GM19372 (cell line): ENCODE data around the gene RBFOX2.
"Not testable (repeated sequence)": the region's sequence is repeated elsewhere in the genome, so short reads cannot be mapped to it uniquely, and the experiment has no call there.

Experiments
- ATAC-seq: cut with Tn5 transposase; IDR thresholded peaks from one replicate; pipeline ENCODE4 v1.9.1; 2021; ENCODE audit warnings: mild to moderate bottlenecking, low read depth, moderate library complexity; ENCODE audit not compliant: unreplicated experiment

The RBFOX2 gene

DNA sequence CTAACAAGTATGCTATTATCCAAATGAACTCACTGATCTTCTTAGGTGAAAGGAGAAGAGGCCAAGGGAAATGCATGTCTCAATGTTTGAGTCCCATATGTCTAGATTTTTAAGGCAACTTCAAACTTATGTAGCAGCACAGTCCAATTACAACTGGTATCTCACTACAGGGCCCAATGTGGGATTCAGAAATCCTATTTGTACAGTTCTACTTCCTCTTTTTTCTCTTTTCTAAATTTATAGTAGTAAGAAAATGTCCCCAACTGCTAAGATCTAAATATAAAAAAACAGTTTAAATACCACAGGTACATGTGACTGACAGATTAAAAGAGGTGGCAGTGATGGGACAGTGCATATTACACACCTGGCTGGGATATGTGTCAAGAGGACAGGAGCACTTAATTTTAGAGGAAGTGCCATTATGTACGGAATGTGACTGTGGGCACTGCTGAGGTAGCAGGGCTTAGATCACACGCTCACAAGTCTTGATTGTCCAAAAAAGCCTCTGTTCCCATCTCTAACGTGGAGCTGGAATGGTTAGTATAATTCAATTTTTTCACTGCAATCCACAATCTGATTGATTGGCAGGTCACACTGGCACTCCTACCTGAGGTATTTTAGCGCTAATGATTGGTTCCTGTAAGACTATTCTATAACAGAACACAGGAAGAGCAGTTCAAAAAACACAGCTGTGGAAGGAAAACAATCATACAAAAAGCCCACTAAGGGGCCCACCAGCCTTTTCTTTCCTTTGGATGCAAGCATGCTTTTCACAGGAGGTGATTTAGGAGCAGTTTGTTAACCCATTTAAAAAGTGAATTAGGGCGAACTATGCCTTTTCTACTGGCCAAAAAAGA, 276.4 kb downstream of the RBFOX2 start:
- no peak for ATAC-seq

DNA sequence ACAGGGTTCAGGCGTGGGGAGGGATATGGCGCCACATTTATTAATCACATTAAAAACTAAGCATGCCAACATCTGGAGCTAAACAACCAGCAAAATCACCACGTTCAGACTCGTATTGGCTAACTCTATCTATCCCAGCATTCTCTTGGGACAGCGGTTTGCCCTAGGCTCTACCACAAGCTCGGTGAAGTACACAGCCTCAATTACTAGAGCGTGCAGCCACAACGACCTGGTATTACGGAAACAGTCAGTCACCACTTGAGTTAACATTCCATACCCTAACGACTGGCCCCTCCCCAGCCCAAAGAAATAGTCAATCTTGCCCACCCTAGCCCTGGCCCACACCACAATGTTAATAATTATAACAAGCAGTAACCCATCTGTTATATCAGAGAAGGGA, 278.8 kb downstream of the RBFOX2 start:
- peak; percentile 72 for ATAC-seq

DNA sequence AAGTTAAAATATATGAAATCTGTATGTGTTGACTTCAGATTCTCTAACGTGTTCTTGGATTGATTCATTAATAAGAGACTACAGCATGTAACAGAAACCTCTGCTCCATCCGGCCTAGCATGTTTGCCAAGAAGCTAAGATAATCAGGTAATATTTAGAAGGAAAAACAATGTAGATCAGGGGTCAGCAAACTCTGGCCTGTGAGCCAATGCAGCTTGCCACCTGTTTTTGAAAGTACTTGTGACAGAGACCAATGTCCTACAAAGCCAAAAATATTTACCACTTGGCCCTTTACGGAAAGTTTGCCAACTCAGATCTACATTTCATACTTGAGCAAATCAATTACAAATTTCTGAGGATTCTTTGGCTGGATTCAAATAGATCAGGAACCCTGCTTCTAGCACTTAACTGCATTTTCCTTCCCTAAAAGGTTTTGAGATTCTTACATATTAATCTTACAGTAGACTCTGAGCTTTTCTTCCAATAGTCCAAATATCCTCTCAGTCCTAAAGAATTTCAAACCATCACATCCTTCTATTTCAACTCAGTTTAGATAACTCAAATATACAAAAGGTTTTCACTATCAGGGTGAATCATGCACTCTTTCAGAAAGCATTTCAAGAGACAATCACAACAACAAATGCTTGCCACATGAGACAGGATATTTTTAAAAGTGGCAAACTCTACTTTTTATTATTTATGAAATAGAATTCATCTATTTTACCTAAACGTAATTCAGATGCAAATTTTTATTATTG, 281.5 kb downstream of the RBFOX2 start:
- no peak for ATAC-seq

DNA sequence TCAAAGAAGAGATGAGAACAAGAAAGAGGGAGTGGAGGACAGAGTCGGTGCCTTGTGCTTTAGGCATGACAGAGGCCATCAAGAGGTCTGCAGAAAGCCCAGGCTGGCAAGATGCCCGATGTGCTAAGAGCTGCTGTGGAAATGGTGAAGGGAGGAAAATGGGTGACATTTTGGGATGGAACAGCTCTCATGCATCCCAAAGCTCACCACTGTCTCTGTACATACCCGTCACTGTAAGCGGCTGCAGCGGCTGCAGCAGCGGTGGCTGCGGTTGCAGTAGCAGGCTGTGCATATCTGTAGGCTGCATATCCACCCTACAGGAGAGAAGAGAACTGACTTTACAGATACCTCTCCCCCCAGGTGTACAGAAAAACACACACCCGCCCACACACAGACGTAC, 282.4 kb downstream of the RBFOX2 start:
- ATAC-seq, result no peak

DNA sequence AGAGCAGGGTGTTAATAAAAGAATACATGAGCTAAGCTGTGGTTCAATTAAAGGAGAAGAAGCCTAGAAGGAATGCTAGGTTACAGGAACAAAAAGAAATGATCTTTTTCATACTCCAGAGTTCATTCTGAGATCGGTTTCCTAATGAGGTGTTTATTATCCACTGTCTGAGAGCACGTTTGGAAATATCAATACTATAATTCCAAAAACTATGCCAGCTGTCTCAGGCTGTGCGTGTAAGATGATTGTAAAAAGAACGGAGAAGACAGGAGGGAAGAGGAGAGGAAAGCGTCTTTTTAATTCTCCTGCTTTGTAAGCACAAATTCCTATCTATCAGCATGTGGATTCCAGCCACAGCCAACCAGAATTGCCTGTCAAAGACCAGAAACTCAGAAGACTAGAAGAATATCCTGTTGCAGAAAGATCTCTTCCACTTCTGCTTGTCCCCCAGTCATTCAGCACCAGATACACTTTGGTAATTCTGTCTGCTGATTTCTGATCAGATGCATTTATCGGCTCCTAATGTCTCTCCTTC, 285.2 kb downstream of the RBFOX2 start:
- ATAC-seq, result no peak

DNA sequence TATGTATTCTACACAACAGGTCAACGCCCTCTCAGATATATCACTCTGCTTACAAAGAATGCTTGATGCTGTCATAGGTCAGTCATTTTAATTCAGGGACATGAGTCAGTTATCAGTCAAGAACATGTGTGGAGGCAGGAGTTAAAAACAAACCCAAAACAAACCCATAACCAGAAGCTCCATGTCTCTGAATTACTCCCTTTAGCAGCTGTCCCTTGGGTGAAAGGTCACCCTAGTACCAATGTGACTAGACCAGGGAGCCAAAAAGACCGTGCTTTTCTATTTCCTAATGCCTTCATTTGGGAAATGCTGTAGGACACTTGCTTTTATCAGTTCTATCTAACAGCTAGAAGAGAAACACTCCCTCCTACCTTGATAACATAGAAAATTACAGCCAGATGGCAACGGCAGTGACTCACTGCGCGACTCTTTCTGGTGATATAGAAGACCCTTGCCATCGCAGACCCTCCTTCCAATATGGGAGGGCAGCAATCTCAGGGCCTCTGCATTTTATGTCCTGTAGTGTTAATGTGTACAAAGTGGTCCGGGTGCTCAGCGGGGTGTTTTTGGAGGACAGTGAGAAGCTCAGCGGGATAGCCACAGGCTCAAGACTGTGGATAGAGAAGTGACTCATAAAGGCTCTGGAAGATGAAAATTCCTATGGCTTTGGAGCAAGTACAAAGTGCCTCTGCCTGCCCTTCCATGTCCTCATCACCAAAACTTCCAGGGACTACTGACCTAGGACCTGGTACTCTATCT, 286.1 kb downstream of the RBFOX2 start:
- ATAC-seq, result no peak

DNA sequence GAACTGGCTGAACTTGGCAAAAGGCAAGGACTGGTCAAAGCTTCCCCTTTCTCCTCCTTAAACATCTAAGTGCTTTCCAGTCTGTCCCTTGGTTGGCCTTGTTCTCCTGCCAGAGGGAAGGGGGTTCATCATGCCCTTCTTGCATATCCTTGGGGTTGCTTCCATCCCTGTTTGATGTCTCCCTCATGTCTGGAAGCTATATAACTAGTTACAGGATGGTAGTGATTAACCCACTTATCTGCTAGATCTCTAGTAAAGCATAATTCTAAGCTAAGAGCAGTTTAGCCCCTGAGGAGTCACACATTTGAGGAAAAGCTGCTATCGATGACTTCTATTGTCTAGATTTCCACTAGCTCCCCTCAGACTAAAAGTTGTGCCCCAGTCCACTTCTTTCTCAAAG, 288.0 kb downstream of the RBFOX2 start:
- ATAC-seq, result no peak

DNA sequence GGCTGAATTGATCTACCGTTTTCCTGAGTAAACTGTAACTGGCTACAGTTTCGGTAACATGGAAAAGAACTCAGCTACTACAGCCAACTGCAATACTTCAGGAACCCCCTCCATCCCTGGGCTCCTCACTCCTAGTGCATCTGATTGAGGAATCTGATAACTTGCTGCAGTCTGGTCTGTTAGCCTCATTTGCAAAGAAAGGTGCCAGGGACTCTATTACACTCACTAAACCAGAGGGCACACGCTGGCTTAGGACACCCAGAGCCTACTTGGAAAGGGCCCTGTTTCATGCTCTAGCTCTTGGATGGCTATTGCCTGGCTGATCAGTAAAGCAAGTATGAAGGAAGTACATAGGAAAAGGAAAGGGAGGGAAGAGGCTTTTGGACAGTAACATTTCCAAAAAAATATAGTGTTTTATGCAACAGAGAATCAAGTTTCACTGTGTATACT, 288.7 kb downstream of the RBFOX2 start:
- no peak for ATAC-seq

DNA sequence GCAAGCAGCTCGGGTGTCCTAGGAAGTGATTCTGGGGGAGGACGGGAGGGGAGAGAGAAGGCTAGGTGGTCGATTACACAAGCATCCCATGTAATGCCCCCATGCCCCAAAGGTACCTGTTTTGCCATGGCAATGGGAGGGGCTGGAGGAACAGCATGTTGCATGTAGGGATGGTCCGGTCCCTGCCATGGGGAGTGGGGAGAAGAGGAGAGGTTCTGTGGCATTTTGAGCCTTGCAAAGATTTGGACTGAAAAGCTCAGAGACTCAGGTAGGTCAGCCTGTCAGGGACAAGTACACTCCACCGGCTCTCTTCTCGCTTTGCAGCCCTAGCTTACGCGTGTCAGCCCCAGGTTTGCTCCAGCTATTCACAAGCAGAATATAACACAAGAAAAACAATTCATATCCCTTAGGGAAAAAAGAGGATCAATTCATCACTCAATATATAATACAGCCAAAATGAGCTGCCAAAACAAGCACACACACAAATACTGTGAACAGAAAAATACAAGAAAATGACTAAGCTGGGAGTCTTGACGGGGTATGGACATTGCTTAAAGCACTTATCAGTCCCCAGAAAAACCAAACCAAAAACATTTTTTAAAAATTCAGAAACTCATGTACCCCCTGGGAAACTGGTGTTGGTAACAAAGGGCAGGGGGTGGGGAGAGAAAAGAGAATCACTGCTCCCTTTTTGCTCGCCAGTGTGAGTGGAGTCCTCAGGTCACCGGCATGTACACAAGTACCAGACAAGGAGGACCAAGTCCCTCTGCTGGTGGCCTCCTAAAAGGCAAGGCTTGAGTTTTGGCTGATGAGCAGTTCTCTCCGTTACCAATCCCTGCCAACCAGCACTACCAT, 289.3 kb downstream of the RBFOX2 start:
- no peak for ATAC-seq

DNA sequence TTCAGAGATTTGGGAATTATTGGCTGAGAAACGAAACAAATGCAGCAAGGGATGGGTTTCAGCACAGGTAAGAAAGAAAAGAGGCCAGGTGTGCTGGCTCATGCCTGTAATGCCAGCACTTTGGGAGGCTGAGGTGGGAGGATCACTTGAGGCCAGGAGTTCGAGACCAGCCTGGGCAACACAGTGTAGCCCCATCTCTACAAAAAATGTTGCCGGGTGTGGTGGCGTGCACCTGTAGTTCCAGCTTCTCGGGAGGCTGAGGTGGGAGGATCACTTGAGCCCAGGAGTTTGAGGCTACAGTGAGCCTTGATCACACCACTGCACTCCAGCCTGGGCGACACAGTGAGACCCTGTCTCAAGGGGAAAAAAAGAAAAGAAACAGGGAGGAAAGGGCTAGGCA, 290.7 kb downstream of the RBFOX2 start:
- ATAC-seq, result not testable (repeated sequence)

DNA sequence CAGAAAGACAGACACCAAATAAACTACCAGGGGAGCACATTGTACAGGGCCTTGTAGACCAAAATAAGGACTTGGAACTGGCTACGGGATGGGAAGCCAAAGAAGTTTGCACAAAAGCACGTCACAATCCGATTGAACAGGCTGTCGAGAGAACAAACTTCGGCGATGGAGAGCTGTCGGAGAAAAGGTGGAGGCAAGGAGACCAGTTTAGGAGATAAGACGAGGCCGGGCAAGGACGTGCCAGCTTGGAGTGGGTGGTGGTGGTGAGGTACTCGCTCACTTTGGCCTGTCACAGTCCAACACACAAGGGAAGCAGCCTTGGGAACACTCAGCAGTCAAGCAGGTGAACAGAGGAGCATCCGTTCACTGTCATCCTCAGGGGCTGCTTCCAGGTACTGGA, 291.9 kb downstream of the RBFOX2 start:
- ATAC-seq, result no peak

DNA sequence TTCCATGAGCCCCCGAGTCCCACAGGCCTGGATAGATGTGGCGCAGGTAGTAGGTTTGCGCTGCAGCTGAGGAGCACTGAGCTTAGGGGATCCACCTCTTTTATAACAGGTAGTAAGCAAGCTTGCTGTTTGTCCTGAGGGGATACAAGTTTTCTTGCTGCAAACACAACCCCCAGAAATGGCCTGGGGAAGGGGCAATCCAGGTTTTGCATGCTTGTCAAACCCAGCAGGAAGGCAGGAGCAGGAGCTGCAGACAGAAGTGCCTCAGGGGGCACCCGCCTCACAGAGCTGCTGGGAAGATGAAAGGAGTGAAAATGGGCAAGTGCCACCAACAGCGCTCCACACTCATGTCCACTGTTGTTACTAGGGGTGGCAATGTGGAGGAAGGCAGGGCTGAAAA, 292.5 kb downstream of the RBFOX2 start:
- ATAC-seq, result no peak

DNA sequence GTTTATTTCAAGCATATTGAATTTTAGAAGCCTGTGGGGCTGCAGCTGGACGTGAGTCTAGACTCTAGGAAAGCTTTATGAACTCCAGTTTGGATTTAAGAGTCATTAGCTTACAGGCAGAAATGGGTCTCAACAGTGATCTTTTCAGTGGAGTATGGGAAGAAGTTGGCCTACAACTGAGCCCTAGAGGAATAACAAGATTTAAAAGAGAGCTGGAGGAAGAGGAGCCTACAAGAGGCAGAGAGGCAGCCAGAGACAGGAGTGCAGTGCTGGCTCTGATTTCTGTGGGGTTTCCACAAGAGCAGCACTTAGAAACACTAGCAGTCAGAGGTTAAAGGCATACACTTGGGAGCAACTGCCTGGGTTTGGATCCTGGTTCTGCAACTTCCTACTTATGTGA, 293.1 kb downstream of the RBFOX2 start:
- no peak for ATAC-seq

DNA sequence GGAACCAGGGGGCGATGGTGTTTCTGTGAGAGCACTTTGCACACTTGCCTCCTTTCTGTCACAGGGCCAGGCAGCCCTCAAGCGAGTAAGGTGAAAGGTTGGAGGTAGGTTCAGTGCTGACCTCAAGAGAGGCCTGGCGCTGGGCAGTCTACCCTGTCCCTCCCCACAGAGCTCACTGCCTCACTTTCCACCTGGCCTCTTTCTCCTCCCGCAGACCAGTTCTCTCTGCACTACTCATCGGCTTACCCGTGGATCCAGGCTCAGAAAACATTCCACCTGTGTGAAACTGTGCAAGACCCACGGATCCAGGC, 294.2 kb downstream of the RBFOX2 start:
- ATAC-seq, result no peak

DNA sequence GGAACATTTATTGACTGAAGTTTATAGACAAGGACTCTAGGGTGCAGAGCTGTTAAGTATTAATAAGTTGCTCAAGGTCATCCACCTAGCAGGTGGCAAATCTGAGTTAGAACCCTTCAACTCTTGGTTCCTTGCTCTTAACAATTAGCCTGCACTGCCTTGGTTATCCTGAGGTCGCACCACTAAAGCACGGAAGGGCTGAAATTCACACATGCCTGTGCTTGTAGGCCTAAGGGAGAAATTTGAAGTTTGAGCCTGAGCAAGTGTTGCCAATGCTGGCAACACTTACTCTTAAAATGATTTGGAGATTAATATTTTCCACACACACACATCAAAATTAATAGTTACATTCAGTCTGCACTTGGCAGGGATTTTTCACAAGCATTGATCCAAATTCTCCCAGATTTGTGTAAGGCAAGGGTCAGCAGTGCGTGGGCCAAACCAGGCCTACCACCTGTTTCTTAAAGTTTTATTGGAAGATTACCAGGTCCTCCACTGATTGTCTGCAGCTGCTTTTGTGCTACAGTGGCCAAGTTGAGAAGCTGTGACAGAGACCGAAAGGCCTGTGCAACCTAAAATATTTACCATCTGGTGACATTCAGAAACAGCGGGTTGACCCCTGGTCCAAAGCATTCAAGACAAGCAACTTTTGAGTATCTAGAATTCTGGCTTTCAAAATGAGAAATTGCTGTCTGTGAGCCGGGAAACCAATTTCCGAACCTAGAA, 294.7 kb downstream of the RBFOX2 start:
- ATAC-seq, result no peak

DNA sequence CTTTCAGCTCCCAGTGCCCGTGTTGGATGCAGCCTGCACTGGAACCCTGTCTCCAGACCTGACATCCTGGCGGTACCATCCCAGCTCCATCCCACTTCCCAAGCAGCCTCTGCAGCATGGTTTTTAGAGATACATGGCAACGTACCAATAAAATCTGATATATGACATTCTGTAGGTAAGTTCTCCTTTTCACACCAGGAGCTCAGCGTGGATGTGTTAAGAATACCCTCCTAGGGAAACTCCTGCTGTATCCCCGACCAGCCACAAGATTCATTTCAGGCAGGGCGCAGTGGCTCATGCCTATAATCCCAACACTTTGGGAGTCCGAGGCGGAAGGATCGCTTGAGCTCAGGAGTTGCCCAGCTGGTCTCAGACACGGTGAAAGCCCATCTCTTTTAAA, 295.6 kb downstream of the RBFOX2 start:
- no peak for ATAC-seq

DNA sequence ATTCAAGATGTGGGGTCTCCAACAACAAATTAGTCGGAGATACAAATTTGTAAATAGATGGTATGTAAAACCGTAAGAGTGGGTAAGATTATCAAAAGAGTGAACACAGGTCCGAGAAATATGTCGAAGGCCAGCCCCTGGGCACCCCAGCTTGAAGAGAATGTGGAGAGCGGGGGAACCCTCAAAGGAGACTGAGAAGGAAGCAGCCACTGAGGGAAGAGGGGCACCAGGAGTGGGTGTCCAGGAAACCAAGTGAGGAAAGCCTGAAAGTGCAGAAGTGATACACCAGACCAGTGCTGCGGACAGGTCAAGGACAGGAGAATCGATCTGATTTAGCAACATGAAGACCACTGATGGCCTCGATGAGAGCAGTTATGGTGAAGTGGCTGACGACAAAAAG, 296.5 kb downstream of the RBFOX2 start:
- no peak for ATAC-seq

DNA sequence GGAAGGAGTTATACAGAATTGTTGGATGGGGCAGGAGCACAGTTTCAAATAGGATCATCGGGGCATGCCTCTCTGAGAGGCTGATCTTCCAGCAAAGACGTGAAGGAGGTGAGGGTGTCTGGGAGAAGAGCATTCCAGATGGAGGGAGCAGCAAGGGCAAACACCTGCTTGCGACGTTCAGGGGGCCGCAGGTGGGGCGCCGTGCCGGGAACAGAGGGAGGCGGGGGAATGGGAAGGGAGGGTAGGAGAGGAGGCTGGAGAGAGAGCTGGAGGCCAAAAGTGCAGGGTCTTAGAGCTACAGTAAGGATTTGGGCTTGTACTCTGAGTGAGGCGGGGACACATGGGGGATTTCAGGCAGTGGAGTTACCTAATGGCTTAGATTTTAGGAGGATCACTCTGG, 297.3 kb downstream of the RBFOX2 start:
- no peak for ATAC-seq

DNA sequence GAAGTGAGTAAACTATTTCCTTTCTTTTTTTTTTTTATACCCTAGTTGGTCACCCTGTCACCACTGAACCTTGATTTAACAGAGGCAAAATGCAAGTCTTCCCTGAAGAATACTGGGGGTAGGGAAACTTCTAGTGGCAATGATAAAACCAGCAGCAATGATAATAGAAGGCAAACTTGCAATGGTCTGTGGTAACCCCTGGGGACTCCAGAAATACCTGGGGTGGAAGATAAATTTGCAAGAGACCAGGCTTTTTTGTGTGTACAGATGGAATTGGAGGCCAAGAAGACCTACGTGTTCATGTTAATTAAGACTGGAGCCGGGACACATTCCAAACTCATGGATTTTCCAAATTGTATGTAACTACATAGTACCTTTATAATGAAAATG, 299.3 kb downstream of the RBFOX2 start:
- ATAC-seq, result no peak
